Activated T-cell treated with anti-CD3 and anti-CD28 coated beads for 1 hour (primary cell): ENCODE results near the gene GMDS.

Source experiments
- DNase-seq: peaks from one replicate; pipeline ENCODE4 v3.0.0-alpha.2; 2020; ENCODE audit warnings: low read depth

Gene GMDS

GRCh38 chr6:2133716-2134310 lies 111.6 kb downstream of the GMDS start:
- DNase-seq, result no peak

- no peak for DNase-seq
Observed at GRCh38 chr6:2132916-2133315, 112.5 kb downstream of the GMDS start.

- DNase-seq, result no peak
Observed at GRCh38 chr6:2132416-2132815, 113.0 kb downstream of the GMDS start.

GRCh38 chr6:2129182-2129621 lies 116.2 kb downstream of the GMDS start:
- DNase-seq, result no peak

- no peak for DNase-seq
Observed at GRCh38 chr6:2127484-2127911, 117.9 kb downstream of the GMDS start.

GRCh38 chr6:2126351-2126750 lies 119.1 kb downstream of the GMDS start:
- DNase-seq, result no peak

- DNase-seq, result no peak
Observed at GRCh38 chr6:2125158-2125557, 120.2 kb downstream of the GMDS start.

GRCh38 chr6:2124260-2124709 lies 121.1 kb downstream of the GMDS start:
- no peak for DNase-seq

GRCh38 chr6:2120912-2121311 lies 124.5 kb downstream of the GMDS start:
- no peak for DNase-seq

GRCh38 chr6:2119275-2119674 lies 126.1 kb downstream of the GMDS start:
- DNase-seq, result no peak

GRCh38 chr6:2118136-2118535 lies 127.3 kb downstream of the GMDS start:
- DNase-seq, result no peak

- DNase-seq, result no peak
Observed at GRCh38 chr6:2117447-2117846, 128.0 kb downstream of the GMDS start.

- DNase-seq, result no peak
Observed at GRCh38 chr6:2116496-2116895, 128.9 kb downstream of the GMDS start.

- DNase-seq, result no peak
Observed at GRCh38 chr6:2114100-2114499, 131.3 kb downstream of the GMDS start.

GRCh38 chr6:2111162-2111677 lies 134.2 kb downstream of the GMDS start:
- DNase-seq, result no peak

GRCh38 chr6:2110504-2110903 lies 134.9 kb downstream of the GMDS start:
- no peak for DNase-seq

- no peak for DNase-seq
Observed at GRCh38 chr6:2109796-2110195, 135.6 kb downstream of the GMDS start.

GRCh38 chr6:2108700-2109306 lies 136.6 kb downstream of the GMDS start:
- no peak for DNase-seq

- no peak for DNase-seq
Observed at GRCh38 chr6:2104524-2104880, 140.9 kb downstream of the GMDS start.

GRCh38 chr6:2103765-2104523 lies 141.5 kb downstream of the GMDS start:
- DNase-seq, result no peak

GRCh38 chr6:2102966-2103365 lies 142.4 kb downstream of the GMDS start:
- no peak for DNase-seq

- no peak for DNase-seq
Observed at GRCh38 chr6:2102316-2102883, 143.0 kb downstream of the GMDS start.

GRCh38 chr6:2101213-2101612 lies 144.2 kb downstream of the GMDS start:
- DNase-seq, result no peak
